ENCODE measurements around the gene GUCY2D.

GUCY2D gene

GRCh38 chr17:8038954-8039610 lies 36.7 kb downstream of the GUCY2D start, which contains the start of gene ALOX15B:
Gene ALOX15B (plus strand): TSS chr17:8039059. CDS start chr17:8039156, 97 bp downstream.
- H3K4me3 ChIP-seq (replicated peaks; ENCODE audit: insufficient read depth, low read length): no peak within 1 kb of the TSS
- DNase-seq (ENCODE audit: low read depth in 1 of 2, low spot score in 1 of 2): no peak
- H3K27ac ChIP-seq (replicated peaks): no peak within 1 kb of the TSS
- TF ChIP-seq REST (IDR thresholded peaks at IDR 0.05; ENCODE audit: insufficient replicate concordance, low read depth) (no peak), SPI1 (IDR thresholded peaks at IDR 0.05; ENCODE audit: borderline replicate concordance, low read depth) (no peak), POLR2AphosphoS5 (IDR thresholded peaks at IDR 0.05; ENCODE audit: low read depth) (no peak), CTCF (IDR thresholded peaks at IDR 0.05; ENCODE audit: insufficient read depth, low read length) (no peak), GABPA (IDR thresholded peaks at IDR 0.05; ENCODE audit: low read depth) (no peak)
- H3K27me3 ChIP-seq (ENCODE audit: insufficient read depth, poor library complexity, severe bottlenecking): no peaks in the 10 kb centered on the region

- TF ChIP-seq GABPA (IDR thresholded peaks at IDR 0.05; ENCODE audit: low read depth): no peak
- no peak for TF ChIP-seq CTCF (IDR thresholded peaks at IDR 0.05; ENCODE audit: insufficient read depth, low read length)
- TF ChIP-seq REST (IDR thresholded peaks at IDR 0.05; ENCODE audit: insufficient replicate concordance, low read depth): no peak
- TF ChIP-seq SPI1 (IDR thresholded peaks at IDR 0.05; ENCODE audit: borderline replicate concordance, low read depth): no peak
- TF ChIP-seq POLR2AphosphoS5 (IDR thresholded peaks at IDR 0.05; ENCODE audit: low read depth): no peak
- Histone ChIP-seq H3K27ac (replicated peaks) (no peak overlapping the region), H3K4me3 (replicated peaks; ENCODE audit: insufficient read depth, low read length) (no peak overlapping the region), H3K27me3 (ENCODE audit: insufficient read depth, poor library complexity, severe bottlenecking) (no peaks in the 10 kb centered on the region)
- DNase-seq (ENCODE audit: low read depth in 1 of 2, low spot score in 1 of 2): no peak
Observed at GRCh38 chr17:8039611-8040168, 37.3 kb downstream of the GUCY2D start.

- peak; percentile 57 to 74 for DNase-seq (ENCODE audit: low read depth in 1 of 2, low spot score in 1 of 2)
- Histone ChIP-seq H3K27ac (replicated peaks) (no peak overlapping the region), H3K4me3 (replicated peaks; ENCODE audit: insufficient read depth, low read length) (no peak overlapping the region), H3K27me3 (ENCODE audit: insufficient read depth, poor library complexity, severe bottlenecking) (no peaks in the 10 kb centered on the region)
- TF ChIP-seq REST (IDR thresholded peaks at IDR 0.05; ENCODE audit: insufficient replicate concordance, low read depth) (no peak), CTCF (IDR thresholded peaks at IDR 0.05; ENCODE audit: insufficient read depth, low read length) (peak; percentile 2), GABPA (IDR thresholded peaks at IDR 0.05; ENCODE audit: low read depth) (no peak)
Observed at GRCh38 chr17:8041249-8041928, 39.0 kb downstream of the GUCY2D start.
